CD14-positive monocyte (primary cell): Measurements from ENCODE around the gene VGF. TPM values are rescaled to one million over a fixed set of nuclear protein-coding genes. Genes with fewer than 3 reads are reported as not detected.

Experiments used
- DNase-seq, 3 donors: peaks; one replicate each; pipeline ENCODE4 v3.0.0-alpha.2; 2011 to 2022
- H2AFZ ChIP-seq: 2 replicates; pipeline ENCODE4 v1.6.0; 2012; ENCODE audit warnings: mild to moderate bottlenecking, low read depth, low read length, inconsistent platforms; ENCODE audit not compliant: insufficient read depth, poor library complexity, severe bottlenecking
- H3K27ac ChIP-seq, 2 donors: 1 replicate in 1 of 2; 2 replicates in 1 of 2; pipeline ENCODE4 v1.5.1; 2012 to 2013; ENCODE audit warnings: low read length in 2 of 2, control low read depth in 1 of 2, inconsistent platforms in 1 of 2, low read depth in 1 of 2, mild to moderate bottlenecking in 1 of 2
- H3K27me3 ChIP-seq, 2 donors: one replicate each; pipeline versions ENCODE4 v1.6.0 to v1.6.1; 2011 to 2013; ENCODE audit warnings: low read length in 2 of 2; ENCODE audit not compliant: control insufficient read depth in 2 of 2, insufficient read depth in 2 of 2
- H3K36me3 ChIP-seq, 2 donors: replicated peaks in 1 of 2; 1 replicate in 1 of 2; 2 replicates in 1 of 2; pipeline versions ENCODE4 v1.5.1 to v1.6.1; 2012 to 2013; ENCODE audit warnings: low read length in 2 of 2, control low read depth in 1 of 2, inconsistent platforms in 1 of 2, mild to moderate bottlenecking in 1 of 2; ENCODE audit not compliant: insufficient read depth in 2 of 2, control insufficient read depth in 1 of 2
- H3K4me1 ChIP-seq, 2 donors: 1 replicate in 1 of 2; 2 replicates in 1 of 2; pipeline versions ENCODE4 v1.5.1 to v1.6.1; 2012 to 2013; ENCODE audit warnings: low read length in 2 of 2, control low read depth in 1 of 2, inconsistent platforms in 1 of 2, mild to moderate bottlenecking in 1 of 2, moderate library complexity in 1 of 2; ENCODE audit not compliant: insufficient read depth in 2 of 2, control insufficient read depth in 1 of 2
- H3K4me2 ChIP-seq: replicated peaks from 2 replicates; pipeline ENCODE3; 2012; ENCODE audit warnings: low read length, moderate library complexity, mild to moderate bottlenecking; ENCODE audit not compliant: poor library complexity, severe bottlenecking; ENCODE audit errors: extremely low read depth
- H3K4me3 ChIP-seq, 3 experiments: fragments of 200-600 bp in 1 of 3; sonication (generic) in 1 of 3; replicated peaks in 1 of 3; 1 replicate in 2 of 3; 2 replicates in 1 of 3; pipeline ENCODE4 v1.5.1; 2011 to 2013; ENCODE audit warnings: low read length in 3 of 3, mild to moderate bottlenecking in 3 of 3, control low read depth in 2 of 3, low read depth in 2 of 3, inconsistent platforms in 1 of 3, moderate library complexity in 1 of 3
- H3K79me2 ChIP-seq: 2 replicates; pipeline ENCODE4 v1.6.0; 2012; ENCODE audit warnings: mild to moderate bottlenecking, control low read depth, inconsistent platforms, low read length, moderate library complexity; ENCODE audit not compliant: insufficient read depth
- H3K9ac ChIP-seq: 2 replicates; pipeline ENCODE4 v1.6.0; 2017; ENCODE audit warnings: low read length, mild to moderate bottlenecking; ENCODE audit not compliant: insufficient read depth, poor library complexity, severe bottlenecking
- H3K9me3 ChIP-seq, 2 donors: replicated peaks in 1 of 2; 1 replicate in 1 of 2; 2 replicates in 1 of 2; pipeline versions ENCODE4 v1.5.1 to v1.6.1; 2012 to 2013; ENCODE audit warnings: low read length in 2 of 2, control low read depth in 1 of 2; ENCODE audit not compliant: control insufficient read depth in 1 of 2, insufficient read depth in 1 of 2
- H4K20me1 ChIP-seq: 2 replicates; pipeline ENCODE4 v1.6.0; 2012; ENCODE audit warnings: mild to moderate bottlenecking, low read length, control low read depth, moderate library complexity; ENCODE audit not compliant: insufficient read depth
- H3K27ac Mint-ChIP-seq, 7 donors: one replicate each; pipeline ENCODE4 v1.8.0; 2020; ENCODE audit warnings: mild to moderate bottlenecking in 7 of 7, mixed read lengths in 7 of 7, moderate library complexity in 6 of 7, inconsistent platforms in 2 of 7
- H3K27me3 Mint-ChIP-seq, 3 donors: one replicate each; pipeline ENCODE4 v1.8.0; 2021 to 2022; ENCODE audit warnings: low read depth in 3 of 3, mild to moderate bottlenecking in 3 of 3, mixed read lengths in 3 of 3, moderate library complexity in 3 of 3, inconsistent platforms in 1 of 3
- H3K36me3 Mint-ChIP-seq, 2 donors: one replicate each; pipeline ENCODE4 v1.8.0; 2020; ENCODE audit warnings: mixed read lengths in 2 of 2, inconsistent platforms in 1 of 2, mild to moderate bottlenecking in 1 of 2
- H3K4me1 Mint-ChIP-seq: one replicate; pipeline ENCODE4 v1.8.0; 2020; ENCODE audit warnings: mild to moderate bottlenecking, mixed read lengths
- H3K4me3 Mint-ChIP-seq, 2 donors: one replicate each; pipeline ENCODE4 v1.8.0; 2020; ENCODE audit warnings: mild to moderate bottlenecking in 2 of 2, mixed read lengths in 2 of 2, moderate library complexity in 1 of 2
- H3K9me3 Mint-ChIP-seq, 7 donors: one replicate each; pipeline ENCODE4 v1.8.0; 2020 to 2022; ENCODE audit warnings: mixed read lengths in 7 of 7, mild to moderate bottlenecking in 6 of 7, moderate library complexity in 6 of 7, inconsistent platforms in 2 of 7
- CTCF ChIP-seq: fragments of 200-600 bp; IDR thresholded peaks from one replicate; pipeline ENCODE4 v1.8.0; 2022; ENCODE audit warnings: antibody characterized with exemption, mild to moderate bottlenecking
- WGBS: methylation state at CpG from one replicate; pipeline ENCODE4 v1.1.5; 2013; ENCODE audit warnings: missing lambda C conversion rate; ENCODE audit not compliant: insufficient coverage; 5-methylcytosine and 5-hydroxymethylcytosine counted together
- intact Hi-C, 2 donors: fragments of 100-400 bp; cut with micrococcal nuclease; formaldehyde crosslinking; loops; one replicate each; pipeline versions ENCODE4 v1.15.0 to v1.15.1; 2023
- polyA plus RNA-seq, 3 donors: library from polyadenylated mRNA; depleted of rRNA in 1 of 3; unstranded in 2 of 3; stranded (reverse) in 1 of 3; fragments of 300-500 nt in 2 of 3; fragments of >200 nt in 1 of 3; fragmentation: Illumina TruSeq in 2 of 3; gene quantifications; 1 replicate in 2 of 3; 2 replicates in 1 of 3; pipeline ENCODE4 v1.2.3, GENCODE V29; 2012 to 2021

The VGF gene
- polyA plus RNA-seq, 3 donors: not detected

- no peak for TF ChIP-seq CTCF
- Histone ChIP-seq H3K9ac (no peak overlapping the region), H3K4me3 (no peak overlapping the region), H2AFZ (no peak overlapping the region), H3K9me3 (peaks cover 6 to 18% of the 10 kb centered on the region in 2 donors), H3K36me3 (peaks cover 9 to 17% of the 10 kb centered on the region in 2 donors), H3K27me3 (peaks cover 27 to 48% of the 10 kb centered on the region in 2 donors), H3K4me2 (no peak overlapping the region), H3K4me1 (peaks cover 14 to 30% of the 10 kb centered on the region in 2 donors), H3K79me2 (no peaks in the 10 kb centered on the region), H4K20me1 (peaks cover 14% of the 10 kb centered on the region), H3K27ac (no peak overlapping the region)
- peaks cover 16% of the 10 kb centered on the region for H3K4me1 Mint-ChIP-seq
- DNase-seq: no peak
- intact Hi-C loops: no loop called here
- H3K27me3 Mint-ChIP-seq: peaks cover 48 to 57% (median 57%) of the 10 kb centered on the region in 3 donors
- WGBS: 89% methylated on average over 10 of the region's 17 CpGs
- no peak overlapping the region for H3K27ac Mint-ChIP-seq
- H3K36me3 Mint-ChIP-seq: peaks cover 37 to 52% of the 10 kb centered on the region in 2 donors
- peaks cover 2 to 30% (median 13%) of the 10 kb centered on the region in 7 donors for H3K9me3 Mint-ChIP-seq
- peak overlapping the region in 1 of 2 donors; percentile 86 for H3K4me3 Mint-ChIP-seq
These were observed 3.5 kb downstream of the VGF start for GRCh38 chr7:101161692-101162471.

GRCh38 chr7:101160910-101161309 lies 4.5 kb downstream of the VGF start:
- Histone ChIP-seq H3K4me3 (no peak overlapping the region), H3K79me2 (no peaks in the 10 kb centered on the region), H3K27me3 (peaks cover 23 to 40% of the 10 kb centered on the region in 2 donors), H2AFZ (no peak overlapping the region), H3K4me1 (peaks cover 12 to 27% of the 10 kb centered on the region in 2 donors), H3K27ac (no peak overlapping the region), H3K36me3 (peaks cover 9 to 17% of the 10 kb centered on the region in 2 donors), H3K9ac (no peak overlapping the region), H4K20me1 (peaks cover 12% of the 10 kb centered on the region), H3K9me3 (peaks cover 6 to 16% of the 10 kb centered on the region in 2 donors), H3K4me2 (no peak overlapping the region)
- Mint-ChIP-seq H3K9me3 (peaks cover 2 to 29% (median 13%) of the 10 kb centered on the region in 7 donors), H3K27me3 (peaks cover 39 to 47% (median 47%) of the 10 kb centered on the region in 3 donors), H3K4me1 (peaks cover 11% of the 10 kb centered on the region), H3K4me3 (no peak overlapping the region), H3K27ac (no peak overlapping the region), H3K36me3 (peaks cover 39 to 54% of the 10 kb centered on the region in 2 donors)
- no peak for DNase-seq
- TF ChIP-seq CTCF: no peak
- intact Hi-C loops: no loop called here
